Liver (tissue), 3 donors: Measurements from ENCODE around the gene KSR1.

ENCODE experiments used
- ATF3 ChIP-seq: IDR thresholded peaks from 2 replicates; pipeline ENCODE4 v1.6.1; 2016; ENCODE audit warnings: antibody characterized with exemption
- CTCF ChIP-seq: fragments of 150-350 bp; IDR thresholded peaks from 2 replicates; pipeline ENCODE4 v1.5.1; 2017; ENCODE audit warnings: improper control_type of control experiment, low read depth, low read length; ENCODE audit not compliant: missing input control
- EGR1 ChIP-seq, 2 donors: IDR thresholded peaks; 2 replicates each; pipeline ENCODE4 v1.6.1; 2016 to 2018; ENCODE audit warnings: antibody characterized with exemption in 2 of 2, low read depth in 2 of 2
- HNF4G ChIP-seq: IDR thresholded peaks from 2 replicates; pipeline ENCODE4 v1.6.1; 2016; ENCODE audit warnings: antibody characterized with exemption
- JUND ChIP-seq, 2 donors: IDR thresholded peaks; 2 replicates each; pipeline ENCODE4 v1.6.1; 2016; ENCODE audit warnings: antibody characterized with exemption in 2 of 2
- MAX ChIP-seq: IDR thresholded peaks from 2 replicates; pipeline ENCODE4 v1.6.1; 2016; ENCODE audit warnings: antibody characterized with exemption
- RAD21 ChIP-seq, 2 donors: IDR thresholded peaks; 2 replicates each; pipeline ENCODE4 v1.6.1; 2016; ENCODE audit warnings: antibody characterized with exemption in 2 of 2, mild to moderate bottlenecking in 2 of 2
- SP1 ChIP-seq: IDR thresholded peaks from 2 replicates; pipeline ENCODE4 v1.6.1; 2018; ENCODE audit warnings: antibody characterized with exemption, mild to moderate bottlenecking
- YY1 ChIP-seq: IDR thresholded peaks from 2 replicates; pipeline ENCODE4 v1.6.1; 2016; ENCODE audit warnings: antibody characterized with exemption, mild to moderate bottlenecking
- ZBTB33 ChIP-seq: IDR thresholded peaks from 2 replicates; pipeline ENCODE4 v1.6.1; 2016; ENCODE audit warnings: antibody characterized with exemption
- donor health status: healthy.
- donor health status: healthy.

GRCh38 chr17:27438348-27438998 is 17.8 kb upstream of the KSR1 start:
- TF ChIP-seq ZBTB33 (no peak), CTCF (no peak), SP1 (no peak), EGR1 (IDR thresholded peaks at IDR 0.05; ENCODE audit: low read depth in 2 of 2) (no peak), MAX (no peak), ATF3 (no peak), RAD21 (IDR thresholded peaks at IDR 0.05) (no peak), JUND (IDR thresholded peaks at IDR 0.05) (no peak), HNF4G (no peak), YY1 (no peak)
